Loucy (cell line): Measurements from ENCODE around the gene DENND4A.

ENCODE experiments used
- CTCF ChIP-seq: fragments of 200-600 bp; sonication (generic); conservative IDR thresholded peaks from 2 replicates; pipeline ENCODE4 v1.5.1; 2014; ENCODE audit warnings: mild to moderate bottlenecking, antibody characterized with exemption, low read length
- EZH2phosphoT487 ChIP-seq: fragments of 200-600 bp; IDR thresholded peaks from 2 replicates; pipeline ENCODE4 v1.6.1; 2018; ENCODE audit warnings: antibody characterized with exemption, mild to moderate bottlenecking, moderate library complexity, borderline replicate concordance

GRCh38 chr15:65611888-65612615 is 180.0 kb downstream of the DENND4A start:
- no peak for TF ChIP-seq CTCF
- TF ChIP-seq EZH2phosphoT487: no peak
